ENCODE results near the gene LDB2.

GRCh38 chr4:16503421-16504100 lies 394.9 kb downstream of the LDB2 start:
- no peak for TF ChIP-seq CTCF (IDR thresholded peaks at IDR 0.05; ENCODE audit: low read depth, low read length)
- no peak for TF ChIP-seq MYC (IDR thresholded peaks at IDR 0.05; ENCODE audit: low read depth, low read length)
- TF ChIP-seq POLR2A (IDR thresholded peaks at IDR 0.05; ENCODE audit: extremely low read depth, insufficient read length): no peak
